Left lung (tissue), 10 donors: ENCODE measurements around the gene NEU2. TPM values are rescaled to one million over a fixed set of nuclear protein-coding genes. Genes with fewer than 3 reads are reported as not detected.

Experiments used
- ATAC-seq: fragments of 200-7000 bp; cut with Tn5 transposase; one replicate; pipeline ENCODE4 v1.9.1; 2020; ENCODE audit warnings: moderate library complexity
- DNase-seq, 4 donors: peaks; one replicate each; pipeline ENCODE4 v3.0.0-alpha.2; 2013 to 2020
- H3K27ac ChIP-seq, 2 donors: fragments of 200-600 bp; sonication (generic) in 1 of 2; one replicate each; pipeline versions ENCODE4 v1.5.0 to v1.8.0; 2020 to 2021
- H3K27me3 ChIP-seq, 2 donors: fragments of 200-600 bp; sonication (generic) in 1 of 2; one replicate each; pipeline versions ENCODE4 v1.5.0 to v1.8.0; 2020 to 2021
- H3K36me3 ChIP-seq, 2 donors: fragments of 200-600 bp; sonication (generic) in 1 of 2; one replicate each; pipeline versions ENCODE4 v1.5.0 to v1.8.0; 2020 to 2021
- H3K4me1 ChIP-seq, 2 donors: fragments of 200-600 bp; one replicate each; pipeline ENCODE4 v1.8.0; 2021
- H3K4me3 ChIP-seq, 2 donors: fragments of 200-600 bp; sonication (generic) in 1 of 2; one replicate each; pipeline versions ENCODE4 v1.5.0 to v1.8.0; 2020 to 2021; ENCODE audit warnings: mild to moderate bottlenecking in 1 of 2
- H3K9me3 ChIP-seq, 2 donors: fragments of 200-600 bp; sonication (generic) in 1 of 2; one replicate each; pipeline versions ENCODE4 v1.5.0 to v1.8.0; 2020 to 2021
- CTCF ChIP-seq, 2 donors: fragments of 200-600 bp; sonication (generic) in 1 of 2; IDR thresholded peaks; one replicate each; pipeline versions ENCODE4 v1.5.0 to v1.8.0; 2021; ENCODE audit warnings: antibody characterized with exemption in 2 of 2
- intact Hi-C, 2 donors: fragments of 100-400 bp; cut with DNase I; formaldehyde crosslinking; loops; one replicate each; pipeline versions ENCODE4 v1.11.2 to v1.14.2; 2022
- polyA plus RNA-seq, 6 donors: library from polyadenylated mRNA; unstranded; fragments of 120-200 nt; gene quantifications; one replicate each; pipeline ENCODE4 v1.2.1, GENCODE V29; 2013; ENCODE audit not compliant: insufficient read length in 6 of 6
- total RNA-seq, 2 donors: library from RNA; stranded (reverse); fragmentation: NEBNext Ultra II Directional; extraction: Animal tissue kit (Norgen Biotek cat#: 25700); gene quantifications; one replicate each; pipeline ENCODE4 v1.2.1, GENCODE V29; 2021
- donor health status: DM: no; HTN: yes; CAD: no.
- donor health status: DM: no; HTN: no; CAD: no.

Gene NEU2
- total and polyA plus RNA-seq, 8 donors, result not detected

- Histone ChIP-seq H3K9me3 (no peaks in the 10 kb centered on the region), H3K4me1 (peaks cover 0 to 49% of the 10 kb centered on the region in 2 donors), H3K27ac (peak within 1 kb of the TSS; percentile 81 to 91), H3K4me3 (peak within 1 kb of the TSS; percentile 28 to 55), H3K36me3 (no peaks in the 10 kb centered on the region), H3K27me3 (no peaks in the 10 kb centered on the region)
- no peak for TF ChIP-seq CTCF (IDR thresholded peaks at IDR 0.05)
- ATAC-seq (peak; percentile 66), DNase-seq (peak in 2 of 4 donors; percentile 74 to 89)
- intact Hi-C loops, result no loop called here
Observed at GRCh38 chr2:233059797-233060500, 27.5 kb downstream of the NEU2 start, which contains the start of gene INPP5D. Gene INPP5D (plus strand): TSS chr2:233060342. CDS start chr2:233060479, 137 bp downstream.

GRCh38 chr2:233060501-233060979 is 28.1 kb downstream of the NEU2 start:
- DNase-seq (no peak), ATAC-seq (peak; percentile 3)
- Histone ChIP-seq H3K27ac (peak overlapping the region; percentile 81 to 91), H3K36me3 (no peaks in the 10 kb centered on the region), H3K4me1 (peaks cover 0 to 55% of the 10 kb centered on the region in 2 donors), H3K9me3 (no peaks in the 10 kb centered on the region), H3K27me3 (no peaks in the 10 kb centered on the region), H3K4me3 (peak overlapping the region; percentile 28 to 55)
- no peak for TF ChIP-seq CTCF (IDR thresholded peaks at IDR 0.05)
- intact Hi-C loops, result no loop called here

GRCh38 chr2:233060980-233061590 is 28.6 kb downstream of the NEU2 start:
- H3K27me3 ChIP-seq, result no peaks in the 10 kb centered on the region
- peaks cover 0 to 60% of the 10 kb centered on the region in 2 donors for H3K4me1 ChIP-seq
- H3K27ac ChIP-seq, result peak overlapping the region; percentile 81 to 91
- ATAC-seq (no peak), DNase-seq (no peak)
- no peak for TF ChIP-seq CTCF (IDR thresholded peaks at IDR 0.05)
- no peaks in the 10 kb centered on the region for H3K9me3 ChIP-seq
- intact Hi-C loops, result no loop called here
- no peaks in the 10 kb centered on the region for H3K36me3 ChIP-seq
- peak overlapping the region; percentile 28 to 55 for H3K4me3 ChIP-seq

- DNase-seq, result peak; percentile 61 to 90 (median 72)
- intact Hi-C loops, result no loop called here
- peak; percentile 44 for ATAC-seq
- Histone ChIP-seq H3K4me1 (peaks cover 0 to 68% of the 10 kb centered on the region in 2 donors), H3K27me3 (no peaks in the 10 kb centered on the region), H3K27ac (peak overlapping the region; percentile 81 to 91), H3K4me3 (peak overlapping the region; percentile 19 to 55), H3K9me3 (no peaks in the 10 kb centered on the region), H3K36me3 (no peaks in the 10 kb centered on the region)
- peak in 1 of 2 donors; percentile 40 for TF ChIP-seq CTCF (IDR thresholded peaks at IDR 0.05)
Observed at GRCh38 chr2:233061591-233062450, 29.3 kb downstream of the NEU2 start.
